Measurements from ENCODE around the gene FAM219B.

The FAM219B gene

GRCh38 chr15:74855857-74856256 is 50.8 kb downstream of the FAM219B start:
- Histone ChIP-seq H3K4me3 (ENCODE audit: low read length in 2 of 2) (no peak overlapping the region), H3K36me3 (ENCODE audit: control insufficient read depth in 2 of 2, insufficient read depth in 2 of 2, low read length in 2 of 2) (peaks cover 32 to 35% of the 10 kb centered on the region in 2 donors), H3K27ac (ENCODE audit: low read depth in 2 of 2, low read length in 2 of 2) (no peak overlapping the region), H3K4me1 (ENCODE audit: control insufficient read depth in 2 of 2, insufficient read depth in 2 of 2, low read length in 2 of 2) (peaks cover 33 to 37% of the 10 kb centered on the region in 2 donors), H3K9ac (ENCODE audit: low read depth in 1 of 2, low read length in 2 of 2) (no peak overlapping the region), H3K9me3 (ENCODE audit: control insufficient read depth in 2 of 2, low read length in 2 of 2) (no peaks in the 10 kb centered on the region), H3K27me3 (ENCODE audit: control insufficient read depth in 2 of 2, insufficient read depth in 2 of 2, low read length in 2 of 2) (no peaks in the 10 kb centered on the region)

- Histone ChIP-seq H3K9me3 (ENCODE audit: control insufficient read depth in 2 of 2, low read length in 2 of 2) (no peaks in the 10 kb centered on the region), H3K9ac (ENCODE audit: low read depth in 1 of 2, low read length in 2 of 2) (no peak overlapping the region), H3K36me3 (ENCODE audit: control insufficient read depth in 2 of 2, insufficient read depth in 2 of 2, low read length in 2 of 2) (peaks cover 46 to 48% of the 10 kb centered on the region in 2 donors), H3K4me3 (ENCODE audit: low read length in 2 of 2) (no peak overlapping the region), H3K4me1 (ENCODE audit: control insufficient read depth in 2 of 2, insufficient read depth in 2 of 2, low read length in 2 of 2) (peaks cover 33 to 34% of the 10 kb centered on the region in 2 donors), H3K27me3 (ENCODE audit: control insufficient read depth in 2 of 2, insufficient read depth in 2 of 2, low read length in 2 of 2) (no peaks in the 10 kb centered on the region), H3K27ac (ENCODE audit: low read depth in 2 of 2, low read length in 2 of 2) (no peak overlapping the region)
These were observed 52.1 kb downstream of the FAM219B start for GRCh38 chr15:74854453-74855022.

- Histone ChIP-seq H3K4me1 (ENCODE audit: control insufficient read depth in 2 of 2, insufficient read depth in 2 of 2, low read length in 2 of 2) (peaks cover 11 to 15% of the 10 kb centered on the region in 2 donors), H3K36me3 (ENCODE audit: control insufficient read depth in 2 of 2, insufficient read depth in 2 of 2, low read length in 2 of 2) (peaks cover 64 to 69% of the 10 kb centered on the region in 2 donors), H3K9ac (ENCODE audit: low read depth in 1 of 2, low read length in 2 of 2) (no peak overlapping the region), H3K4me3 (ENCODE audit: low read length in 2 of 2) (no peak overlapping the region), H3K9me3 (ENCODE audit: control insufficient read depth in 2 of 2, low read length in 2 of 2) (no peaks in the 10 kb centered on the region), H3K27ac (ENCODE audit: low read depth in 2 of 2, low read length in 2 of 2) (no peak overlapping the region), H3K27me3 (ENCODE audit: control insufficient read depth in 2 of 2, insufficient read depth in 2 of 2, low read length in 2 of 2) (no peaks in the 10 kb centered on the region)
These were observed 54.7 kb downstream of the FAM219B start for GRCh38 chr15:74851960-74852359.

- Histone ChIP-seq H3K4me3 (ENCODE audit: low read length in 2 of 2) (no peak overlapping the region), H3K9ac (ENCODE audit: low read depth in 1 of 2, low read length in 2 of 2) (no peak overlapping the region), H3K9me3 (ENCODE audit: control insufficient read depth in 2 of 2, low read length in 2 of 2) (no peaks in the 10 kb centered on the region), H3K27me3 (ENCODE audit: control insufficient read depth in 2 of 2, insufficient read depth in 2 of 2, low read length in 2 of 2) (no peaks in the 10 kb centered on the region), H3K36me3 (ENCODE audit: control insufficient read depth in 2 of 2, insufficient read depth in 2 of 2, low read length in 2 of 2) (peaks cover 69 to 77% of the 10 kb centered on the region in 2 donors), H3K27ac (ENCODE audit: low read depth in 2 of 2, low read length in 2 of 2) (no peak overlapping the region), H3K4me1 (ENCODE audit: control insufficient read depth in 2 of 2, insufficient read depth in 2 of 2, low read length in 2 of 2) (peaks cover 6 to 7% of the 10 kb centered on the region in 2 donors)
These were observed 56.3 kb downstream of the FAM219B start for GRCh38 chr15:74850393-74850792.

Data from mucosa of rectum (tissue), 2 donors.